Bronchial epithelial cell (primary cell): ENCODE results near the gene LAMA4. TPM values are rescaled to one million over a fixed set of nuclear protein-coding genes. Genes with fewer than 3 reads are reported as not detected.

Source experiments
- DNase-seq: peaks from one replicate; pipeline ENCODE4 v3.0.0-alpha.2; 2010; ENCODE audit warnings: low read depth
- FAIRE-seq: peaks from 2 replicates; lab custom pipeline; 2011; peaks lifted over from hg19 to GRCh38; lab: Jason Lieb, UNC
- H3K27me3 ChIP-seq: 2 replicates; pipeline ENCODE4 v1.5.1; 2011; ENCODE audit warnings: low read length; ENCODE audit not compliant: control insufficient read depth, insufficient read depth
- H3K36me3 ChIP-seq: 2 replicates; pipeline ENCODE4 v1.5.1; 2011; ENCODE audit warnings: low read length; ENCODE audit not compliant: control insufficient read depth, insufficient read depth
- H3K4me3 ChIP-seq: 2 replicates; pipeline ENCODE4 v1.5.1; 2011; ENCODE audit warnings: mild to moderate bottlenecking, low read depth, low read length, control low read depth
- CTCF ChIP-seq: IDR thresholded peaks from 2 replicates; pipeline ENCODE4 v1.5.1; 2011; ENCODE audit warnings: mild to moderate bottlenecking, moderate library complexity, low read length, control low read depth, inconsistent platforms; ENCODE audit not compliant: insufficient read depth, severe bottlenecking
- total RNA-seq: library from RNA; depleted of rRNA; stranded (reverse); fragments of >200 nt; gene quantifications from 2 replicates; pipeline ENCODE4 v1.2.1, GENCODE V29; 2014

The LAMA4 gene
- total RNA-seq, 1 donor from 2014 or later: 5.5 TPM

GRCh38 chr6:112086744-112087135 is 167.6 kb downstream of the LAMA4 start:
- H3K36me3 ChIP-seq: peaks cover 2% of the 10 kb centered on the region
- H3K4me3 ChIP-seq: peak overlapping the region; percentile 71
- peak; percentile 28 for TF ChIP-seq CTCF
- no peaks in the 10 kb centered on the region for H3K27me3 ChIP-seq
- FAIRE-seq (no peak), DNase-seq (peak; percentile 77)

GRCh38 chr6:112085286-112086065 is 168.9 kb downstream of the LAMA4 start:
- no peak for TF ChIP-seq CTCF
- H3K36me3 ChIP-seq: peaks cover 2% of the 10 kb centered on the region
- no peaks in the 10 kb centered on the region for H3K27me3 ChIP-seq
- DNase-seq: no peak
- no peak overlapping the region for H3K4me3 ChIP-seq
- FAIRE-seq: no peak

- Histone ChIP-seq H3K27me3 (no peaks in the 10 kb centered on the region), H3K36me3 (peaks cover 3% of the 10 kb centered on the region), H3K4me3 (no peak overlapping the region)
- FAIRE-seq: no peak
- no peak for DNase-seq
- no peak for TF ChIP-seq CTCF
These were observed 172.8 kb downstream of the LAMA4 start for GRCh38 chr6:112081569-112081968.

GRCh38 chr6:112066606-112067005 is 187.8 kb downstream of the LAMA4 start:
- Histone ChIP-seq H3K4me3 (no peak overlapping the region), H3K36me3 (no peaks in the 10 kb centered on the region), H3K27me3 (no peaks in the 10 kb centered on the region)
- no peak for DNase-seq
- TF ChIP-seq CTCF: no peak
- FAIRE-seq: no peak

- no peak for TF ChIP-seq CTCF
- Histone ChIP-seq H3K27me3 (no peaks in the 10 kb centered on the region), H3K4me3 (no peak overlapping the region), H3K36me3 (no peaks in the 10 kb centered on the region)
- FAIRE-seq (no peak), DNase-seq (no peak)
These were observed 188.9 kb downstream of the LAMA4 start for GRCh38 chr6:112065426-112065986.
